ENCODE results near the gene SLC2A5. TPM values are rescaled to one million over a fixed set of nuclear protein-coding genes. Genes with fewer than 3 reads are reported as not detected.

The SLC2A5 gene
- total RNA-seq, 1 experiment from 2014 or later = not detected

DNA sequence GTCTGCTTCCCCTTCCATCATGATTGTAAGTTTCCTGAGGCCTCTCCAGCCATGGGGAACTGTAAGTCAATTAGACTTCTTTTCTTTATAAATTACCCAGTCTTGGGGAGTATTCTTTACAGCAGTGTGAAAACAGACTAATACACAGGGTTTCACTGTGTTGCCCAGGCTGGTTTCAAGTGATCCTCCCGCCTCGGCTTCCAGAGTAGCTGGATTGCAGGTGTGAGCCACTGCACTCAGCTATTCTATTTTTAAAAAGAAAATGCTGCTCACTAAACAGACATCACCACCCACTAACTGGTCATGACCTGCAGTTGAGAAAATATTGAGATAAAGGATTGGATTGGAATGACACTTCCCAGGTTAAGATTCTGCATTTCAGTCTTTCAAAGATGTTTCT is 22.4 kb downstream of the SLC2A5 start:
- no TSS peak for BruUV-seq (replicated peaks)

DNA sequence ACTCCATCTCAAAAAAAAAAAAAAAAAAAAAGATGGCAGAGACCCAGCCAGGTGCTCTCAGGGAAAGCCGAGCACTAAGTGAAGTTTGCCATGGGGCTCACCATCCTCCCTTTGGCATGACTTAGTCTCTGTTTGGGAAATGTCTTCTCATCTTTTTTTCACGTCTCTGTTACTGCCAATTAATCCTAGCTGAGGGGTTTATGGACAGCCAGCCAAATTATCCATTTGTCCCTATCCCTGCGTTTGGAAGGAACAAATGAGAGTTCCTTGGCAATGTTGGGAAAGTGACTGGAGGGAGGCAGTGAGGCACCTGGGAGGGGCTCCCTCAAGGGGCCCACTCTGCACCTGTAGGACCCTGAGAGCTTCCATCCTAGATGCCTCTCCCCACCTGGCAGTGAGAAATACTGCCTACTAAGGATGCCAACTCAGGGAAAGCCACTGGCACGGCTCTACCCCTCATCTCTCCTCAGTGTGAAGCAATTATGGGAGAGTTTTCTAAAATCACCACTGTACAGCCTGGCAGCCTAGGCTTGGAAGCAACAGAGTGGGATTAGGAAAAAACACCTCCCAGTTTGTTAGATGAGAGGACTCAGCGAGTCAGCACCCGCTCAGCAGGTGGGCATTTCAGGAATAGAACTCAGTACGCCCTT is 23.4 kb downstream of the SLC2A5 start:
- ChIA-PET POLR2A (ENCODE audit: low non-redundant PET) (no interaction called here), CTCF (no interaction called here)
- TF ChIP-seq, protein P1, sequence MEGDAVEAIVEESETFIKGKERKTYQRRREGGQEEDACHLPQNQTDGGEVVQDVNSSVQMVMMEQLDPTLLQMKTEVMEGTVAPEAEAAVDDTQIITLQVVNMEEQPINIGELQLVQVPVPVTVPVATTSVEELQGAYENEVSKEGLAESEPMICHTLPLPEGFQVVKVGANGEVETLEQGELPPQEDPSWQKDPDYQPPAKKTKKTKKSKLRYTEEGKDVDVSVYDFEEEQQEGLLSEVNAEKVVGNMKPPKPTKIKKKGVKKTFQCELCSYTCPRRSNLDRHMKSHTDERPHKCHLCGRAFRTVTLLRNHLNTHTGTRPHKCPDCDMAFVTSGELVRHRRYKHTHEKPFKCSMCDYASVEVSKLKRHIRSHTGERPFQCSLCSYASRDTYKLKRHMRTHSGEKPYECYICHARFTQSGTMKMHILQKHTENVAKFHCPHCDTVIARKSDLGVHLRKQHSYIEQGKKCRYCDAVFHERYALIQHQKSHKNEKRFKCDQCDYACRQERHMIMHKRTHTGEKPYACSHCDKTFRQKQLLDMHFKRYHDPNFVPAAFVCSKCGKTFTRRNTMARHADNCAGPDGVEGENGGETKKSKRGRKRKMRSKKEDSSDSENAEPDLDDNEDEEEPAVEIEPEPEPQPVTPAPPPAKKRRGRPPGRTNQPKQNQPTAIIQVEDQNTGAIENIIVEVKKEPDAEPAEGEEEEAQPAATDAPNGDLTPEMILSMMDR (conservative IDR thresholded peaks at IDR 0.05; ENCODE audit: low read depth, low read length) = no peak
- no peak for TF ChIP-seq EZH2 (IDR thresholded peaks at IDR 0.05; ENCODE audit: borderline replicate concordance, low read depth, low read length, poor library complexity, severe bottlenecking)
- H3K4me3 ChIP-seq (ENCODE audit: low read depth, low read length, poor library complexity, severe bottlenecking) = no peak overlapping the region
- H3K9me3 ChIP-seq (ENCODE audit: low read depth, low read length, poor library complexity, severe bottlenecking) = no peaks in the 10 kb centered on the region
- H3K4me1 ChIP-seq (ENCODE audit: insufficient read depth, low read length, poor library complexity, severe bottlenecking) = no peaks in the 10 kb centered on the region
- no peak overlapping the region for H3K27ac ChIP-seq (ENCODE audit: low read depth, low read length, poor library complexity, severe bottlenecking)
- intact Hi-C loops (cut with micrococcal nuclease; ENCODE audit: unreplicated experiment) = no loop called here
- no TSS peak for BruUV-seq (replicated peaks)
- peaks cover 2% of the 10 kb centered on the region for H3K27me3 ChIP-seq (replicated peaks; ENCODE audit: insufficient read depth, low read depth, low read length, poor library complexity)
- DNase-seq (ENCODE audit: low spot score) = no peak
- H3K36me3 ChIP-seq (ENCODE audit: insufficient read depth, low read length, poor library complexity, severe bottlenecking) = no peaks in the 10 kb centered on the region

More for the DNA sequence above, 22.4 kb downstream of the SLC2A5 start:
- H3K9me3 ChIP-seq (ENCODE audit: low read depth, low read length, poor library complexity, severe bottlenecking) = no peaks in the 10 kb centered on the region
- TF ChIP-seq, protein P1 (conservative IDR thresholded peaks at IDR 0.05; ENCODE audit: low read depth, low read length) = no peak
- TF ChIP-seq EZH2 (IDR thresholded peaks at IDR 0.05; ENCODE audit: borderline replicate concordance, low read depth, low read length, poor library complexity, severe bottlenecking) = no peak
- no peak for DNase-seq (ENCODE audit: low spot score)
- intact Hi-C loops (cut with micrococcal nuclease; ENCODE audit: unreplicated experiment) = no loop called here
- no peaks in the 10 kb centered on the region for H3K36me3 ChIP-seq (ENCODE audit: insufficient read depth, low read length, poor library complexity, severe bottlenecking)
- H3K27me3 ChIP-seq (replicated peaks; ENCODE audit: insufficient read depth, low read depth, low read length, poor library complexity) = no peaks in the 10 kb centered on the region
- no peak overlapping the region for H3K4me3 ChIP-seq (ENCODE audit: low read depth, low read length, poor library complexity, severe bottlenecking)
- POLR2A ChIA-PET (ENCODE audit: low non-redundant PET) = no interaction called here
- CTCF ChIA-PET = no interaction called here
- H3K27ac ChIP-seq (ENCODE audit: low read depth, low read length, poor library complexity, severe bottlenecking) = no peak overlapping the region
- no peaks in the 10 kb centered on the region for H3K4me1 ChIP-seq (ENCODE audit: insufficient read depth, low read length, poor library complexity, severe bottlenecking)

DNA sequence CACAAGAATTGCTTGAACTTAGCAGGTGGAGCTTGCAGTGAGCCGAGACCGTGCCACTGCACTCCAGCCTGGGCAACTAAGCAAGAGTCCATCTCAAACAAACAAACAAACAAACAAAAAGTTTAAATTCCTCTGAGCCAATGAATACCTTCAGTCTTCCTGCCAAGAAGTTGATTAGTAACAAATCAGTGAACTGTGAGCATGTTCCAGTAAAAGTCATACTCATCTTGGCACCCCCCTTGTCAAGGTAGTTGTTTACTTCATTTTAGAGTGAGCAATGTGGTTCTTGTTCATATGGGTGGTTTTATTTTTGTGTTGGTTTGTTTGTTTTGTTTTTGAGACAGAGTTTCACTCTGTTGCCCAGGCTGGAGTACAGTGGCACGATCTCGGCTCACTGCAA is 25.2 kb downstream of the SLC2A5 start:
- Histone ChIP-seq H3K4me3 (ENCODE audit: low read depth, low read length, poor library complexity, severe bottlenecking) (no peak overlapping the region), H3K27me3 (replicated peaks; ENCODE audit: insufficient read depth, low read depth, low read length, poor library complexity) (peaks cover 19% of the 10 kb centered on the region), H3K27ac (ENCODE audit: low read depth, low read length, poor library complexity, severe bottlenecking) (no peak overlapping the region), H3K36me3 (ENCODE audit: insufficient read depth, low read length, poor library complexity, severe bottlenecking) (no peaks in the 10 kb centered on the region), H3K9me3 (ENCODE audit: low read depth, low read length, poor library complexity, severe bottlenecking) (no peaks in the 10 kb centered on the region), H3K4me1 (ENCODE audit: insufficient read depth, low read length, poor library complexity, severe bottlenecking) (no peaks in the 10 kb centered on the region)
- no peak for DNase-seq (ENCODE audit: low spot score)
- no TSS peak for BruUV-seq (replicated peaks)
- CTCF ChIA-PET = interaction anchor here (1.6 kb wide), 1 partner anchor 39 kb away, joined by 3 read pairs; no protein-coding TSS in a partner anchor
- no peak for TF ChIP-seq EZH2 (IDR thresholded peaks at IDR 0.05; ENCODE audit: borderline replicate concordance, low read depth, low read length, poor library complexity, severe bottlenecking)
- TF ChIP-seq, protein P1 (conservative IDR thresholded peaks at IDR 0.05; ENCODE audit: low read depth, low read length) = no peak
- POLR2A ChIA-PET (ENCODE audit: low non-redundant PET) = no interaction called here
- intact Hi-C loops (cut with micrococcal nuclease; ENCODE audit: unreplicated experiment) = no loop called here

Data from A673 (cell line).